Liver (tissue), 3 donors: ENCODE data around the gene KRTAP4-16.

ENCODE experiments used
- GABPA ChIP-seq, 2 donors: IDR thresholded peaks in 1 of 2; conservative IDR thresholded peaks in 1 of 2; 2 replicates each; pipeline ENCODE4 v1.6.1; 2016; ENCODE audit warnings: antibody characterized with exemption in 2 of 2, mild to moderate bottlenecking in 1 of 2, moderate library complexity in 1 of 2
- HNF4A ChIP-seq, 2 donors: conservative IDR thresholded peaks; 2 replicates each; pipeline ENCODE4 v1.6.1; 2016; ENCODE audit warnings: antibody characterized with exemption in 2 of 2, mild to moderate bottlenecking in 2 of 2
- HNF4G ChIP-seq: IDR thresholded peaks from 2 replicates; pipeline ENCODE4 v1.6.1; 2016; ENCODE audit warnings: antibody characterized with exemption
- NR2F2 ChIP-seq: IDR thresholded peaks from 2 replicates; pipeline ENCODE4 v1.6.1; 2016; ENCODE audit warnings: antibody characterized with exemption
- SP1 ChIP-seq: IDR thresholded peaks from 2 replicates; pipeline ENCODE4 v1.6.1; 2018; ENCODE audit warnings: antibody characterized with exemption, mild to moderate bottlenecking
- TAF1 ChIP-seq: conservative IDR thresholded peaks from 2 replicates; pipeline ENCODE4 v1.6.1; 2016; ENCODE audit warnings: antibody characterized with exemption, mild to moderate bottlenecking
- TF ChIP-seq, protein P1 (sequence below): fragments of 150-350 bp; IDR thresholded peaks from 2 replicates; pipeline ENCODE4 v1.5.1; 2017; ENCODE audit warnings: improper control_type of control experiment, low read depth, low read length; ENCODE audit not compliant: missing input control
- TF ChIP-seq, protein P2 (sequence below): IDR thresholded peaks from 2 replicates; pipeline ENCODE4 v1.6.1; 2016; ENCODE audit warnings: antibody characterized with exemption
- TF ChIP-seq, protein P3 (sequence below): IDR thresholded peaks from 2 replicates; pipeline ENCODE4 v1.6.1; 2016; ENCODE audit warnings: antibody characterized with exemption, mild to moderate bottlenecking
- TF ChIP-seq, protein P4 (sequence below): IDR thresholded peaks from 2 replicates; pipeline ENCODE4 v1.6.1; 2016; ENCODE audit warnings: antibody characterized with exemption
- donor health status: healthy.
- donor health status: healthy.

DNA sequence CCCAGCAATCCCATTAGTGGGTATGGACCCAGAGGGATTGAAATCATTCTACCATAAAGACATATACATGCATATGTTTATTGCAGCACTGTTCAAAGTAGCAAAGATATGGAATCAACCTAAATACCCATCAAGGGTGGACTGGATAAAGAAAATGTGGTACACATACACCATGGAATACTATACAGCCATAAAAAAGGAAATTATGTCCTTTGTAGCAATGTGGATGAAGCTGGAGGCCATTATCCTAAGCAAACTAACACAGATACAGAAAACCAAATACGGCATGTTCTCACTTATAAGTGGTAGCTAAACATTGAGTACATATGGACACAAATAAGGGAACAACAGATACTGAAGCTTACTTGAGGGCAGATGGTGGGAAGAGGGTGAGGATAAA lies 44.5 kb downstream of the KRTAP4-16 start:
- no peak for TF ChIP-seq NR2F2
- no peak for TF ChIP-seq GABPA (IDR thresholded peaks at IDR 0.05 in 1 of 2, conservative IDR thresholded peaks at IDR 0.05 in 1 of 2)
- TF ChIP-seq, protein P1, sequence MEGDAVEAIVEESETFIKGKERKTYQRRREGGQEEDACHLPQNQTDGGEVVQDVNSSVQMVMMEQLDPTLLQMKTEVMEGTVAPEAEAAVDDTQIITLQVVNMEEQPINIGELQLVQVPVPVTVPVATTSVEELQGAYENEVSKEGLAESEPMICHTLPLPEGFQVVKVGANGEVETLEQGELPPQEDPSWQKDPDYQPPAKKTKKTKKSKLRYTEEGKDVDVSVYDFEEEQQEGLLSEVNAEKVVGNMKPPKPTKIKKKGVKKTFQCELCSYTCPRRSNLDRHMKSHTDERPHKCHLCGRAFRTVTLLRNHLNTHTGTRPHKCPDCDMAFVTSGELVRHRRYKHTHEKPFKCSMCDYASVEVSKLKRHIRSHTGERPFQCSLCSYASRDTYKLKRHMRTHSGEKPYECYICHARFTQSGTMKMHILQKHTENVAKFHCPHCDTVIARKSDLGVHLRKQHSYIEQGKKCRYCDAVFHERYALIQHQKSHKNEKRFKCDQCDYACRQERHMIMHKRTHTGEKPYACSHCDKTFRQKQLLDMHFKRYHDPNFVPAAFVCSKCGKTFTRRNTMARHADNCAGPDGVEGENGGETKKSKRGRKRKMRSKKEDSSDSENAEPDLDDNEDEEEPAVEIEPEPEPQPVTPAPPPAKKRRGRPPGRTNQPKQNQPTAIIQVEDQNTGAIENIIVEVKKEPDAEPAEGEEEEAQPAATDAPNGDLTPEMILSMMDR, result no peak
- no peak for TF ChIP-seq SP1
- TF ChIP-seq, protein P2, sequence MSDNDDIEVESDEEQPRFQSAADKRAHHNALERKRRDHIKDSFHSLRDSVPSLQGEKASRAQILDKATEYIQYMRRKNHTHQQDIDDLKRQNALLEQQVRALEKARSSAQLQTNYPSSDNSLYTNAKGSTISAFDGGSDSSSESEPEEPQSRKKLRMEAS, result no peak
- TF ChIP-seq HNF4G, result no peak
- TF ChIP-seq, protein P3, sequence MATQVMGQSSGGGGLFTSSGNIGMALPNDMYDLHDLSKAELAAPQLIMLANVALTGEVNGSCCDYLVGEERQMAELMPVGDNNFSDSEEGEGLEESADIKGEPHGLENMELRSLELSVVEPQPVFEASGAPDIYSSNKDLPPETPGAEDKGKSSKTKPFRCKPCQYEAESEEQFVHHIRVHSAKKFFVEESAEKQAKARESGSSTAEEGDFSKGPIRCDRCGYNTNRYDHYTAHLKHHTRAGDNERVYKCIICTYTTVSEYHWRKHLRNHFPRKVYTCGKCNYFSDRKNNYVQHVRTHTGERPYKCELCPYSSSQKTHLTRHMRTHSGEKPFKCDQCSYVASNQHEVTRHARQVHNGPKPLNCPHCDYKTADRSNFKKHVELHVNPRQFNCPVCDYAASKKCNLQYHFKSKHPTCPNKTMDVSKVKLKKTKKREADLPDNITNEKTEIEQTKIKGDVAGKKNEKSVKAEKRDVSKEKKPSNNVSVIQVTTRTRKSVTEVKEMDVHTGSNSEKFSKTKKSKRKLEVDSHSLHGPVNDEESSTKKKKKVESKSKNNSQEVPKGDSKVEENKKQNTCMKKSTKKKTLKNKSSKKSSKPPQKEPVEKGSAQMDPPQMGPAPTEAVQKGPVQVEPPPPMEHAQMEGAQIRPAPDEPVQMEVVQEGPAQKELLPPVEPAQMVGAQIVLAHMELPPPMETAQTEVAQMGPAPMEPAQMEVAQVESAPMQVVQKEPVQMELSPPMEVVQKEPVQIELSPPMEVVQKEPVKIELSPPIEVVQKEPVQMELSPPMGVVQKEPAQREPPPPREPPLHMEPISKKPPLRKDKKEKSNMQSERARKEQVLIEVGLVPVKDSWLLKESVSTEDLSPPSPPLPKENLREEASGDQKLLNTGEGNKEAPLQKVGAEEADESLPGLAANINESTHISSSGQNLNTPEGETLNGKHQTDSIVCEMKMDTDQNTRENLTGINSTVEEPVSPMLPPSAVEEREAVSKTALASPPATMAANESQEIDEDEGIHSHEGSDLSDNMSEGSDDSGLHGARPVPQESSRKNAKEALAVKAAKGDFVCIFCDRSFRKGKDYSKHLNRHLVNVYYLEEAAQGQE, result no peak
- TF ChIP-seq, protein P4, sequence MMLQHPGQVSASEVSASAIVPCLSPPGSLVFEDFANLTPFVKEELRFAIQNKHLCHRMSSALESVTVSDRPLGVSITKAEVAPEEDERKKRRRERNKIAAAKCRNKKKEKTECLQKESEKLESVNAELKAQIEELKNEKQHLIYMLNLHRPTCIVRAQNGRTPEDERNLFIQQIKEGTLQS, result no peak
- TF ChIP-seq TAF1, result no peak
- TF ChIP-seq HNF4A (conservative IDR thresholded peaks at IDR 0.05), result no peak
